ENCODE results near the gene ATL2.
"Not testable (repeated sequence)": the region's sequence is repeated elsewhere in the genome, so short reads cannot be mapped to it uniquely, and the experiment has no call there.

Gene ATL2

DNA sequence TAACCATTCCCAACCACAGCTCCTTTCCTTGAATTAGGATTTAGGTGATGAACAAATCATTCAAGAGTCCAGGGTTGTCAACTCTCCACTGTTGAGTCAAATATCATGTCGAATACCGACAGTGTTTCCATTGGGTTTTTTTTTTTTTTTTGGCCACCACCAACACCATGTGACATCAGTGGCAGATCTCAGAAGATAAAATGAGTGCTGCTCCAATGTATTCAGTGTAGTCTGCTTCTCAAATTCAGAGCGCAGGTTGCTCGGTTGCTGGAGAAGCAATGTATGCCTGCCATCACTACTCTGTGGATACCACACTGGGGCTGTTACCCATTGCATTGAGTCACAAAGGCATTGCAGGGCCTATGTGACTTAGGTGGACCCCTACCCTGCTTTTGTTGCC is 10.8 kb upstream of the ATL2 start:
- DNase-seq, result no peak

DNA sequence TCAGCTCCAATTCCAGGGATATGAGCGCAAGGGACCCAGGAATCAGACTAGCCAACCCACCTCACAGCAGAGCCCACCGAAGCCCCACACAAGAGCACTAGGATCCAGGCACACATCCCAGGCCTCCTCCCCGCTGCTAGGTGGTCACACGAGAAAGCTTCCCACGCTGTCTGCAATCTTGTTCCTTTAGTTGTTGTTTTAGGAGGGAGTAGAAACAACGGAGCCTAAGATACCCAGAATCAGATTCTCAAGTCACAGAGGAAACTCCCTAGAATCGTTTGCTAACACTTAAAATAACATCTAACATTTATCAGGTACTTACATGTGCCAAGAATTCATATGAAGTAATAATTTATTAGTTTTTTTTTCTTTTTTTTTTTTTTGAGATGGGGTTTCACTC is 9.7 kb upstream of the ATL2 start:
- no peak for DNase-seq

DNA sequence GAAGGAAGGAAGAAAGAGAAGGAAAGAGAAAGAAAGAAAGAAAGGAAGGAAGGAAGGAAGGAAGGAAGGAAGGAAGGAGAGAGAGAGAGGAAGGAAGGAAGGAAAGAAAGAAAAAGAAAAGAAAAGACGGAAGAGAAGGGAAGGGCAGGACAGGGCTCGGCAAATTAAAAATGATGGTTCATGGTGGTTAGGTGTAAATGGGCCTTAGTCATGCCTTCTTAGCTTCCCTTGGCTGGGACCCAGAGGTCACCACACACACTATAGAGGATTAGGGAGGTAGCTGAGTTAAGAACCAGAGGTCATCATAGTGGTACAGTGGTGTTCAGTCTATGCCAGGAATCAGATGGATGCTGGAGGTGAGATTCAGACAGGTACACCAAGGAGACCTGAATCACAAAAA is 9.3 kb upstream of the ATL2 start:
- DNase-seq, result no peak

DNA sequence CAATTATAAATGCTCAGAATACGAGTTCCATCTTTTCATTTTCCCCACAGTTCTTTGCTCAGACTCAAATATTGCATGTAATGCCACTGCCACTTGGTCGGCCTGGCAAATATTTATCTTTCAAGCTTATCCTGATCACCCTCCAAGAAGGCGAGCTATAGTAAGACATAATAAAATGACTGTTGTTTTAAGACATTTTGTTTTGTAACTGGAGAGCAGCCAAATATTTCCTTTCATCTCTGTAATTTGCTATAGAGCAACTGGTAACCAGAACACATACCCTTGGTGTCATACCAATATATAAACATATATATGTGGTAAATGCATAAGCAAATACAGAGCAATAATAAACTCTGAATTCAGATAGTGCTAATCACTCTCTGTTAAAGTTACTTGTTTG is 7.3 kb upstream of the ATL2 start:
- no peak for DNase-seq

DNA sequence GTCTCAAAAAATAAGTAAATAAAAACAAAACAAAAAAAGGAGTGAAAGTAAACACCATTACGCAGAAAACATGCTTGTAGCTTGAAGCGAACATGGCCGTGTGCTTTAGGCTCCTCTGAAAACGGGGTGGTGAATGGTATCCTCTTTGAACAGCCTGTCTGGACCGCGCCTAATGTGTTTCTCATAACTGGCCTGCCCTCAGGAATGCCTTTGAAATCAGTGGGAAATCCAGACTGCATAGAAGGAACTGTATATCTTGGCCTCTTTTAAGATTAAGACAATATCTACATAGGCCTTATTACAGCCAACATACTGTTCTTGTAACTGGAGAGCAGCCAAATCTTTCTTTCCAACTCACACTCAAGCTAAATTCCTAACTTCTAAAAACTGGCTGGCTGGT is 6.7 kb upstream of the ATL2 start:
- not testable (repeated sequence) for DNase-seq

DNA sequence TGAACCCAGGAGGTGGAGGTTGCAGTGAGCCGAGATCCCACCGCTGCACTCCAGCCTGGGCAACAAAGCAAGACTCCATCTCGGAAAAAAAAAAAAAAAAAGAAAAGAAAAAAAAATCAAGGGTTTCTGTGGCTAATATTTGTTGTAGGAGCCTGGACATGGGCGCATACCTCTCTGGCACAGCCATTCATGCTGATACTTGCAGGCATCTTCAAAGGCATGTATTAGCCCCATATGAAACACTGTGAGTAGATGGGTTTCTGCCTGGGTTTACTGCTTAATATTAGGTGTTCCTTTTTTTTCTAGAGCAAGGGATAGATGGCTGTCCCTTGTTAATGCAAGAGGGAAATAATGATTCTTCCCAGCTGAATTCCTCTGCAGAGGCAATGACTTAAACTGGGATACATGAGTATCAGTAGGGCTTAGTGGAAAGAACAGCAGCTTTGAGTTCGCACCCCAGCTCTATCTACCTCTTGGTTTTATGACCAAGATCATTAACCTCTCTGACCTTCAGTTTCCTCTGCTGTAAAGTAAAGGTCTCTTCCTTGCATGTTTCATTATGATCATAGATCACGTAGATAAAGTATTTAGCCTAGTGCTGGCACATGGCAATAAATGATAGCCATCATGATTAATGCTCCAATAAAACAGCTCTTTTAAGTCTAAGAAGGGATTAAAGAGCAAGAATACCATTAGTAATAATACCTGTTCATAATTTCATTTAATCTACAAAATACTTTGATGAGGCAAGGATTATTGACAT is 4.5 kb upstream of the ATL2 start:
- DNase-seq, result no peak

DNA sequence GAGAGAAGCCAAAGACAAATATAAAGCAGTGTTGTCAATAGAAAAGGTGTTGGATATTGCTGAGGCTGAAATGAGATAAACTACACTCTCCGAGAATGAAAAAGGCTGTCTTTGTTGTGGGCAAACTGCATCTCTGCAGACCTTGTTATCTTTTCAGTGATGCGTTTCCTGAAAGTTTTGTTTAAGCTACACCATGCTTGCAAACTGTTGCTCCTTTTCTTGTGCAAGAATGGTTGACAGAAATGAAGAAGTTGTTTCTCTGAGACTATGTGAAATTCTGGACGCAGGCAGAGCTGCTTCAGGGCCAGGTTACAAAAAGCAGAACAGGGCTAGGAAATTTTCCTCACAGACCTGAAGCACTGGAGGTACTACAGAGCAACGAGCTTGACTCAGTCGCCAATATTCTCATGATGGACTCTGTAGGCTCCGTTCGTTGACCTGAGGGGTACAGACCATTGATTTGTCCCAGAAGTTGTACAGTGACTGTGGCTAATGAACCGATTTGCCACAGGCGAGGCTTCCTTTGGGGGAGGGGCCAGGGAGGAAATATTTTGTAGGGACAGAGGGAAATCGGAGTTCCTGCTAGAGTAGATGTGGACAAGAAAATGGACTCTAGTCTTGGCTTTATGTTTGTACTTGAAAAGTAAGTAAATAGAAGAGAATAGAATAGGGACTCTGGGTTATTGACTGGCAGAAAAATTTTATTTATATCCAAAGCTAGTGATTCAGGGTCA is 3.5 kb upstream of the ATL2 start:
- DNase-seq, result no peak

DNA sequence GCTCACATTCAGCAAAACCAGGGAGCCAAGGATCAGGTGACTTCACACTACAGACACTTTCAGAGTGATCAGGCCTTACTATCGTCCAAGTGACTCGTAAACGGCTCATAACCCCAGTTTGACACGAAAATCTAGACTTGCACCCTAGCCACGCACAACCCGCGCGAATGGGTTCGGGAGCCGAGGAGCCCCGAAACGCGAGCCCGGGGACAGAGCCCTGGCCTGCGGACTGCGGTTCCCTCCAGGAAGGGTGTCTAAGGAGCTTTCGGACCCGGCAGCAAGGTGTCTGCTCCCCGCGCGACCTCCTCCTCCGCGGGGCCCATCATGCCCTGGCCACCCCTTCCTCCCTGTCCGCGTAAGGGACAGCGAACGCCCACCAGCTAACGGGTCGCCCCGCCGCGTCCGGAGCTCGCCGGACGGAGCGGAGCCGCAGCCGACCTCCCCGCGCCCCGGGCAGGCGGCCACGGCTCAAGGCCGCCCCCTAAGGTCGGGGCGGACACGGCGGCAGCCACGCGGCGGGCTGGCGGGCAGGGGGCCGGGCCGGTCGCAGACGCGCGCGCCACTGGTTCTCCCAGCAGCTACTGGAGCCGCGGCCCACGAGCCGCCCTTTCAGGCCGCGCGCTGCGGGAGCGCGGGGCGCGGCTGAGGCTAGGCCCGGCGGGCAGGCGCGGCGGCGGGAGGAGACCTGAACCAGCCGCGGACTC is 575 bp downstream of the ATL2 start:
- peak; percentile 84 for DNase-seq

DNA sequence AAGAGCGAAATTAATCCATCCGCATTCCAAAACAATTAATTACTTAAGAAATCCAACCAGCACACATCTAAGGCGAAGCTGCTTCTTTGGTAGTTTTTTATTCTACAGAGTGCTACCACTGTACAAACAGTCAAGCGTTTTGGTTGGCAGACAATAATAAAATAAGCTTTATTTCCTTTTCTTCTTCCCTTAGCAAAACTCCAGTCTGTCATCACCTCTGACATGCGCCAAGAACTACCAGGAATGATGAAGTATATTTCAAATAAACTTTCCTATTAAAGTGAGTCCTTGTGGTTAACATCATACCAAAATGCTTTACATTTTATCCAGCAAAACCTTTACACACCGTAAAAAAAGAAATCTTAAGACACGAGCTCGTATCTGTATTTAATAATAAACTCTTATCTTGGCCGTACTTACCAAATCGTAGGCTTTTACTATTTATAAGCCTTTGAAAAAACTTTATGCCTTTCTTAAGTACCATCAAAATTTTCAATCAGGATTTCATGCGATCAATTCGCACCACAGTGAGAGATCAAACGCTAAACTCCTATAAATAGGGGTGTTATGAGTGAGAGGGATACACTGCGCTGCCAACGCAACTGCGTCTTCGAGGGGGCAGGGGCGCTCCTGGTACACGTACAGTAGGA is 1.3 kb downstream of the ATL2 start:
- no peak for DNase-seq

DNA sequence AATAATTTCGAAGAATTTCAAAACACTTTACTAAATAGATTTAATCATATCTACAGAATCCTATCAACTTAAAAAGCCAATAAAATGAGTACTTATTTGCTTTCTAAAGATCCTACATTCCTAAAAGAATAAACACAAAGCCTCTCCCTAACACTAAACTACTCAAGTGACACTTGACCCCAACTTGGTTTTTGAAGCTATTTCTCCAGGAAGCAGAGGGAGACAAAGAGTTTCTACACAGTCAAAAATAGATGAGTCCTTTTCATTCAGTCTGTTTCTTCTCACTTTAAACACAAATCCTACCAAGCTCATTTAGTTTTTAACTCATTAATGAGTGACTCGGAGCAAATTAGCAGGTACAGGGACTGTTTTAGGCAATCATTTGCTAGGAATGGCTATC is 2.1 kb downstream of the ATL2 start:
- DNase-seq, result no peak

DNA sequence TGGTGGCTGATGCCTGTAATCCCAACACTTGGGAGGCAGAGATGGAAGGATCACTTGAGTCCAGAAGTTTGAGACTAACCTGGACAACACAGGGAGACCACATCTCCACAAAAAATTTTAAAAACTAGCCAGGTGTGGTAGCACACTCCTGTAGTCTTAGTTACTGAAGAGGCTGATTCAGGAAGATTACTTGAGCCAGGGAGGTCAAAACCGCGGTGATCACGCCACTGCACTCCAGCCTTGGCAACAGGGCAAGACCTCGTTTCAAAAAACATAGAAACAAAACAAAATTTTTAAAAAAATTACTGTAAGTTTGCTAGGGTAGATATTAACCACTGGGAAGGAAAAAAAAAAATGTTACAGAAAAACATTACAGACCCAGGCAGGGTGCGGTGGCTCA is 5.8 kb downstream of the ATL2 start:
- DNase-seq, result no peak

DNA sequence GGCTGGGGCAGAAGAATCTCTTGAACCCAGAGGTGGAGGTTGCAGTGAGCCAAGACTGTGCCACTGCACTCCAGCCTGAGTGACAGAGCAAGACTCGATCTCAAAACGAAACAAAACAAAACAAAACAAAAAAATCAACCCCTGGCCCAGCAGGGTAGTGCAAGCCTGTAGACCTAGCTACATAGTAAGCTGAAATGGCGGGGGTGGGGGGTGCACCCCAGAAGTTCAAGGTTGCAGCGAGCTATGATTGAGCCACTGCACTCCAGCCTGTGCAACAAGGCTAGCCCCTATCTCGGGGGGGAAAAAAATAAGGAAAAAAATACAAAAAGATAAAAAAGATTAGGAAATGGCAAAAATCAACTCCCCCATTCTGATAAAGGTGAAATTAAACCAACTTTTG is 6.4 kb downstream of the ATL2 start:
- no peak for DNase-seq

DNA sequence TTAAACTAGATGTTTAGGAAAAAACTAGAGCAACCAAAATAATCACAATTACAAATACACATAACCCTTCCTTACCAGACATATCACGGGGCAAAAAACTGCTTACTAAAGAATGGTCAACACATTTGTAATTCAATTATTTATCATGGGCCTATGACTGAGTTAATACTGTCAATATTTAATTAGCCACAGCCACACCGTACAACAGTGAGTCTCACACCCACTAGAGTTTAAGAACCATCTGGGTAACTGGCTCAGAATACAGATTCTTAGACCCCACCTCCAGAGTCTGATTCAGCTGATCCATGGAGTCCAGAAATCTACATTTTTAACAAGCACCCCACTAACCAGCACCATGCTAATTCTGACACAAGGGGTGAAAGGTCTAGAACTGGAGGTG is 14.8 kb downstream of the ATL2 start:
- no peak for DNase-seq

DNA sequence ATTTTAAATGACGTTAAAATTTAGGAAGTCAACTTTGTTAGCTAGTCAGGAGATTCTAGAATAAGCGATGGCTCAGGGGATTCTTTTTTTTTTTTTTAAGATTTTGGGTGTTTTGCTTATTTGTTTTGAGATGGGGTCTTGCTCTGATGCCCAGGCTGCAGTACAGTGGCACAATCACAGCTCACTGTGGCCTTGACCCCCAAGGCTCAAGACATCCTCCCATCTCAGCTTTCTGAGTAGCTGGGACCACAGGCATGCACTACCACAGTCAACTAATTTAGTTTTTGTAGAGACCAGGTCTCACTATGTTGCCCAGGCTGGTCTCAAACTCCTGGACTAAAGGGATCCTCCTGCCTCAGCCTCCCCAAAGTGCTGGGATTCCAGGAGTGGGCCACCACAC is 16.9 kb downstream of the ATL2 start:
- DNase-seq, result no peak

DNA sequence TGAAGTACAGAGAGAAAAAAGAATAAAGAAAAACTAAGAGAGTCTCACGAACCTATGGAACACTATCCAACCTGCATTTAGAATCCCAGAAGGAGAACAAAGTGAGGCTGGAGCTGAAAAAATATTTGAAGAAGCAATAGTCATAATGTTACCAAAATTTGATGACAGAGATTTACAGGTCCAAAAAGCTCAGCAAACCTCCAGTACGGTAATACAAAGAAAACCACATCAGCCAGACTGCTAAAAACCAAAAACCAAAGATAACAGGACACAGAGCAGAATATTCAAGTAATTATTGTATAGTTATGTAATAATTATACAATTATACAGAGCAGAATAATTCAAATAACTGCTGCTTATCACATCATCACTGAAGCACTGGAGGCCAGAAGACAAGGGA is 23.7 kb downstream of the ATL2 start:
- no peak for DNase-seq

DNA sequence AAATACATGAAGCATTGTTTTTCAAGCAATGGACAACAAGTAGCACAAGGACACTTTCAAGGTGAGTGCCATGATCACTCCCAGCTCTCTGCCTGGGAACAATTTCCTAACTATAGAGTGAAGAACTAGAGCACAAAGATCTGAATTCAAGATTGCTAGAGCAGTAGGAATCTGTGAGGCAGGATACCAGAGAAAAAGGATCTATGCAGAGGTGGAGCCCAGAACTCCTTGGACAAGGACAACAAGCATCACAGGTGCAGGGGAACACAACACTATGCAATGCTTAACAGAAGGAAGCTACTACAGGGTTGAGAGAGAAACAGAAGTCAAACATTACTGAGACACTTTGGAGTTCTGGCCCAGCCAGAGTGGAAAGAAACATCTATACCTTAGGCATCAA is 24.7 kb downstream of the ATL2 start:
- no peak for DNase-seq

DNA sequence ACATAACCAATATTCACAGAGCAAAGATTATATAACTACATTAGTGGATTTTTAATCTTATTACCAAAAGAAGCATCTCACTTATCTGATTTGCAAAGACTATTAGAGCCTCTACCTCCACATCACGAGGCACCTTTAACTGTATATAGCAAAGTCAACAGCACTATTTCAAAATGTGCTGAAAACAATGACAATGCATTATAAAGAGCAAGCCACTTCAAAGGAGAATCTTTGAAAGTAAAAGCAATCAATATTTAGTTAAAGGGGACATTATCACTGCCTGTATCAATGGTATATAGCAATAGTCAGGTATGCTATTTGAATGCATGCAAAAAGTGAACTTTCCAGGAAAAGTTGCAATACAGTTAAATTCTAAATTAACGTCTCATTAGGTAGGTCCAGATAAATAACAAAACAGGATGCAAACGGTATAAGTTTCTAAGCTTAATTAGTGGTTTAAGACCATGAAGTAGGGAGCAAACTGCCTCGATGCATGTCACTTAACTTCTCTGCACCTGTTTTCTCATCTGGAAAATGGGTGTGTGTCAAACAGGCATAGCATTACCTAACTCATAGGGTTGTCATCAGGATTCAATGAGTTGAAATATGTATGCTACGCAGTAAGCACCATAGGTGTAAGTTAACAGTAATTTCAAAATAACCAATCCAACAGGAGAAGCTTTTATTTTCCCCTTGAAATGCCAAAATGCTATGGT is 31.6 kb downstream of the ATL2 start:
- no peak for DNase-seq

DNA sequence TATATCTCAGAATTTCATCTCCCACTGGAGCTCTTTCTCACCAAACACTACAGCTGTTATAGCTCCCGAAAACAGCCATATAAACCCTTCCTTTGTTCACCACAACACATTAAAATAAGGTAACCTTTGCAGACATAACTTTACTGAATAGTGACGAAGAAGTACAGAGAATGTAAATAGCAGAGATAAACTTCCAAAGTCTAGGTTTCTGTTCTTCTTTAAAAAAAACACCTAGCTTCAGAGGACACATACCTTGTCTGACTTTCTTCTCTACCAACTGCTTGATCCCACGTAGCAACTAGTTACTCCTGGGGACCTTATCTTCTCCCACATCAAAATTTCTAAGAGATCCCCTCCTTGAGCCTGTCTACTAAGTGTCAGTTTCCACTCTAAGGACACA is 32.3 kb downstream of the ATL2 start:
- DNase-seq, result no peak

DNA sequence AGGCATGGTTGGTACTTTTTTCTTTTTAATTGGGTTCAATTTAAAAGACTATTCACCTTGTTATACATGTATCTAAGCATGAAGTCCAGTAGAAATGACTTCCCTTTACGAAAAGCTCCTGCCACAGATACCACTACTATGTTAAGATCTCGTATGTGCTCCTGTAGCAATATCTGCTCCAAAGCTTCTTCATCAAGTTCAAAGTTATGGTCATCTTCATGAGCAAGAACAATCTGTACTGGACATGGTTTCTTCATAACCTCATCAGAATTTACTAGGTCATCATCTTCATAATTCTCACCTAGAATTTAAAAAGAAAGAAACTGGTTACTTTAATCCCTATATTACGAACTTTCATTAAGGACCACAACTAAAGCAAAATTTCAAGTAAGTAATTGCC is 33.9 kb downstream of the ATL2 start:
- DNase-seq, result no peak

DNA sequence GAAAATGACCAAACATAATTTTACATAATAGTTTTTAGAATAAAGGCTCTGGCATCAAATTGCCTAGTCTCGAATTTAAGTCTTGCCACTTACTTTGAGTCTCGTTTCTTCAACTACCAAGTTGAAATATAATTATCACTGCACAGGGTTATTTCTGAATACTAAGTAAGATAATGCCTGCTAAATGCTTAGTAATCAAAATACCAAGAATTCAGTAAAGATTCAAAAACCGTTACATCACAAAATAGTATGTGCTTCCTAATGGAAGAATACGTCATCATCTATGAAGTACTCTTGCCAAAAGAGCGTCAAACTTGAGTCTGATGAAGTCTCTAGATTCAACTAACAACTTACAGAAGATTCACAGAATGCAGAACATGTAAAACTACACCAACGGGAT is 40.5 kb downstream of the ATL2 start:
- no peak for DNase-seq

DNA sequence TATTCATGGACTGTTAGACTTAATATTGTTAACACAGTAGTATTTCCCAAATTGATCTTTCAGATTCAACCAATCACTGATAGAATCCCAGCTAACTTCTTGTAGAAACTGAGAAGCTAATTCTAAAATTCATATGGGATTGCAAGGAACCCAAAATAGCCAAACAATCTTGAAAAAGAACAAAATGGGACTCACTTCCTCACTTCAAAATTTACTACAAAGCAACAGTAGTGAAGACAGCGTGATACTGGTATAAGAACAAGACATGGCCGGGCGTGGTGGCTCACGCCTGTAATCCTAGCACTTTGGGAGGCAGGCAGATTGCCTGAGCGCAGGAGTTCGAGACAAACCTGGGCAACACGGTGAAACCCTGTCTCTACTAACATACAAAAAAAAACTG is 46.3 kb downstream of the ATL2 start:
- no peak for DNase-seq

DNA sequence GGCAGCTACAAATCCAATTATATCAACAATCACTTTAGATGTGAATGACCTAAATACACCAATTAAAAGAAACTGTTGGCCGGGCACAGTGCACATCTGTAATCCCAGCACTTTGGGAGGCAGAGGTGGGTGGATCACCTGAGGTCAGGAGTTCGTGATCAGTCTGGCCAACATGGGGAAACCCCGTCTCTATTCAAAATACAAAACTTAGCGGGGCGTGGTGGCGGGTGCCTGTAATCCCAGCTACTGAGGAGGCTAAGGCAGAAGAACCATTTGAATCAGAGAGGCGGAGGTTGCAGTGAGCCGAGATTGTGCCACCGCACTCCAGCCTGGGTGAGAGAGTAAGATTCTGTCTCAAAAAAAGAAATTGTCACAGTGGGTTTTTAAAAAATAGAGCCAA is 49.5 kb downstream of the ATL2 start:
- DNase-seq, result no peak

DNA sequence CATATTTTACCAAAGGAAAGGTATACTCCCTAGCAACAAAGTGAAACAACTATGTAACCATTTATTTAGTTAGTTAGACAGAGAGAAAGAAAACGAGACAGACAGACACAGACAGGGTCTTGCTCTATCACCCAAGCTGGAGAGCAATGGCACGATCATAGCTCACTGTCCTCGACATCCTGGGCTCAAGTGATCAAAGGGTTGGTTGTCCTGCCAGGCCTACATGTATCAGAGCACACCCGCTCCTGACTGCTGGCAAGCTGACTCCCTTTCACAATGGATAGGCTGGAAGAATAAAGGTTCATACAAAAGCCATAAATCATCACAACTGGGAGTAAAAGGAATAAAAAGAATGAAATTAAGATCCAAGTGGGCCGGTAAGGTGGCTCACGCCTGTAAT is 53.5 kb downstream of the ATL2 start:
- DNase-seq, result no peak

Data from retina (tissue), 1 donor.